Tibial artery (tissue), 4 donors: ENCODE measurements around the gene PARK7.

Source experiments
- DNase-seq, 2 donors: peaks; one replicate each; pipeline ENCODE4 v3.0.0-alpha.2; 2019
- H3K27ac ChIP-seq, 2 donors: fragments of 200-600 bp; sonication (generic) in 1 of 2; 1 replicate in 1 of 2; 2 replicates in 1 of 2; pipeline ENCODE4 v1.5.1; 2018 to 2019; ENCODE audit warnings: mild to moderate bottlenecking in 1 of 2
- H3K27me3 ChIP-seq, 2 donors: fragments of 200-600 bp; sonication (generic) in 1 of 2; one replicate each; pipeline versions ENCODE4 v1.5.1 to v1.6.0; 2016 to 2019
- H3K36me3 ChIP-seq, 3 donors: fragments of 200-600 bp; sonication (generic) in 2 of 3; one replicate each; pipeline ENCODE4 v1.5.1; 2016 to 2019; ENCODE audit warnings: mild to moderate bottlenecking in 2 of 3
- H3K4me1 ChIP-seq, 4 donors: fragments of 200-600 bp; sonication (generic) in 2 of 4; 1 replicate in 3 of 4; 2 replicates in 1 of 4; pipeline ENCODE4 v1.5.1; 2016 to 2019
- H3K4me3 ChIP-seq, 2 donors: fragments of 200-600 bp; sonication (generic) in 1 of 2; 1 replicate in 1 of 2; 2 replicates in 1 of 2; pipeline ENCODE4 v1.5.1; 2018 to 2019; ENCODE audit warnings: mild to moderate bottlenecking in 2 of 2
- H3K9me3 ChIP-seq, 3 donors: fragments of 200-600 bp; sonication (generic) in 1 of 3; one replicate each; pipeline ENCODE4 v1.5.1; 2016 to 2019
- CTCF ChIP-seq, 2 experiments: fragments of 200-600 bp in 1 of 2; fragments of 450-650 bp in 1 of 2; IDR thresholded peaks; one replicate each; pipeline ENCODE4 v1.5.1; 2017 to 2019; ENCODE audit warnings: antibody characterized with exemption in 2 of 2, mild to moderate bottlenecking in 1 of 2, moderate library complexity in 1 of 2
- intact Hi-C: fragments of 100-400 bp; cut with DNase I; formaldehyde crosslinking; loops from one replicate; pipeline ENCODE4 v1.15.0; 2023; ENCODE audit warnings: low total_unique reads

Gene PARK7

GRCh38 chr1:7930645-7931445, 30.7 kb upstream of the PARK7 start:
- H3K36me3 ChIP-seq = no peaks in the 10 kb centered on the region
- no peak overlapping the region for H3K27ac ChIP-seq
- no peaks in the 10 kb centered on the region for H3K4me1 ChIP-seq
- H3K27me3 ChIP-seq = peaks cover 0 to 47% of the 10 kb centered on the region in 2 donors
- no peak overlapping the region for H3K4me3 ChIP-seq
- H3K9me3 ChIP-seq = no peaks in the 10 kb centered on the region
- intact Hi-C loops = no loop called here
- no peak for TF ChIP-seq CTCF (IDR thresholded peaks at IDR 0.05)
- DNase-seq = no peak

- intact Hi-C loops = no loop called here
- Histone ChIP-seq H3K27ac (no peak overlapping the region), H3K4me3 (no peak overlapping the region), H3K27me3 (peaks cover 0 to 49% of the 10 kb centered on the region in 2 donors), H3K36me3 (no peaks in the 10 kb centered on the region), H3K9me3 (no peaks in the 10 kb centered on the region), H3K4me1 (no peaks in the 10 kb centered on the region)
- no peak for DNase-seq
- TF ChIP-seq CTCF (IDR thresholded peaks at IDR 0.05) = no peak
Measured at GRCh38 chr1:7931446-7931812, 30.1 kb upstream of the PARK7 start.

DNA sequence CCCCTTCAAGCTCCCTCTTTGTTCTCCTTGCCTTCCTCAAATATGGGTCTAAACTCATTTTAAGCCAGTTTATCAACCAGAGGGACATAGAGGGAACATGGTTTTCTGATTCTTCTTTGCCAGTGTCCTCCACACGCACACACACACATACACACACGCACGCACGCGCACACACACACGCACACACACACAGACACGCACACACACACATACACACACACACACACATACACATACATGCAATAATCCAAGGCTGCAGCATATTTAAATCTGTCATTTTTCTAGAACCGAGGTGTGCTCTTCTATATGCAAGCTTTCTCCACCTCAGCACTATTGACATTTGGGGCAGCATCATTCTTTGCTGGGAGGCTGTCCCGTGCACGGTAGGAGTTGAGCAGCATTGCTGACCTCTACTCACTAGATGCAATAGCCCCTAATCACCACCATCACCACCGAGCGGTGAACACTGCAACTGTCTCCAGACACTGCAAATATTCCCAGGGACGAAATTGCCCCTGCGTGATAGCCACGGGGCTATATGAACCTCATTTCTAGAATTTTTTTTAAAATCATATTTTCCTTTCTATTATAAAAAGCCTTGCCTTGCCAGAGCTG, 28.9 kb upstream of the PARK7 start:
- H3K36me3 ChIP-seq = no peaks in the 10 kb centered on the region
- H3K4me1 ChIP-seq = no peaks in the 10 kb centered on the region
- no peak for TF ChIP-seq CTCF (IDR thresholded peaks at IDR 0.05)
- H3K4me3 ChIP-seq = no peak overlapping the region
- intact Hi-C loops = no loop called here
- DNase-seq = no peak
- no peaks in the 10 kb centered on the region for H3K9me3 ChIP-seq
- no peak overlapping the region for H3K27ac ChIP-seq
- peaks cover 0 to 49% of the 10 kb centered on the region in 2 donors for H3K27me3 ChIP-seq

- DNase-seq = no peak
- H3K27ac ChIP-seq = no peak overlapping the region
- H3K9me3 ChIP-seq = no peaks in the 10 kb centered on the region
- H3K4me3 ChIP-seq = no peak overlapping the region
- peaks cover 0 to 19% (median 12%) of the 10 kb centered on the region in 4 donors for H3K4me1 ChIP-seq
- TF ChIP-seq CTCF (IDR thresholded peaks at IDR 0.05) = no peak
- peaks cover 0 to 26% of the 10 kb centered on the region in 2 donors for H3K27me3 ChIP-seq
- H3K36me3 ChIP-seq = no peaks in the 10 kb centered on the region
- intact Hi-C loops = no loop called here
Measured at GRCh38 chr1:7938070-7938469, 23.4 kb upstream of the PARK7 start.

GRCh38 chr1:7940034-7940433, 21.5 kb upstream of the PARK7 start:
- no peak for DNase-seq
- Histone ChIP-seq H3K4me3 (no peak overlapping the region), H3K36me3 (no peaks in the 10 kb centered on the region), H3K27ac (no peak overlapping the region), H3K9me3 (no peaks in the 10 kb centered on the region), H3K27me3 (peaks cover 0 to 16% of the 10 kb centered on the region in 2 donors), H3K4me1 (peaks cover 0 to 19% (median 12%) of the 10 kb centered on the region in 4 donors)
- intact Hi-C loops = no loop called here
- no peak for TF ChIP-seq CTCF (IDR thresholded peaks at IDR 0.05)
